Osteocyte (in vitro differentiated cells): ENCODE measurements around the gene GMPPB. TPM values are rescaled to one million over a fixed set of nuclear protein-coding genes. Genes with fewer than 3 reads are reported as not detected.

ENCODE experiments used
- DNase-seq: peaks from one replicate; pipeline ENCODE4 v3.0.0; 2021; ENCODE audit warnings: mixed read lengths; ENCODE audit not compliant: unreplicated experiment; ENCODE audit errors: extremely low spot score
- H3K27ac Mint-ChIP-seq: one replicate; pipeline ENCODE4 v1.8.0; 2021; ENCODE audit warnings: mild to moderate bottlenecking, mixed read lengths; ENCODE audit not compliant: unreplicated experiment
- H3K27me3 Mint-ChIP-seq: one replicate; pipeline ENCODE4 v1.8.0; 2021; ENCODE audit warnings: mixed read lengths; ENCODE audit not compliant: unreplicated experiment
- H3K36me3 Mint-ChIP-seq: one replicate; pipeline ENCODE4 v1.8.0; 2021; ENCODE audit warnings: mixed read lengths; ENCODE audit not compliant: unreplicated experiment
- H3K4me1 Mint-ChIP-seq: one replicate; pipeline ENCODE4 v1.8.0; 2021; ENCODE audit warnings: mixed read lengths; ENCODE audit not compliant: unreplicated experiment
- H3K4me3 Mint-ChIP-seq: one replicate; pipeline ENCODE4 v1.8.0; 2021; ENCODE audit warnings: mild to moderate bottlenecking, moderate library complexity, mixed read lengths; ENCODE audit not compliant: unreplicated experiment
- H3K9me3 Mint-ChIP-seq: one replicate; pipeline ENCODE4 v1.8.0; 2021; ENCODE audit warnings: mixed read lengths; ENCODE audit not compliant: unreplicated experiment
- CTCF ChIP-seq: fragments of 200-600 bp; sonication (generic); IDR thresholded peaks from 2 replicates; pipeline ENCODE4 v1.5.0; 2021; ENCODE audit warnings: antibody characterized with exemption, mild to moderate bottlenecking, moderate library complexity
- total RNA-seq: library from RNA; stranded (reverse); gene quantifications from 2 replicates; pipeline ENCODE4 v1.2.1, GENCODE V29; 2021

The GMPPB gene
- total RNA-seq, 1 donor from 2014 or later = 27.5 TPM

DNA sequence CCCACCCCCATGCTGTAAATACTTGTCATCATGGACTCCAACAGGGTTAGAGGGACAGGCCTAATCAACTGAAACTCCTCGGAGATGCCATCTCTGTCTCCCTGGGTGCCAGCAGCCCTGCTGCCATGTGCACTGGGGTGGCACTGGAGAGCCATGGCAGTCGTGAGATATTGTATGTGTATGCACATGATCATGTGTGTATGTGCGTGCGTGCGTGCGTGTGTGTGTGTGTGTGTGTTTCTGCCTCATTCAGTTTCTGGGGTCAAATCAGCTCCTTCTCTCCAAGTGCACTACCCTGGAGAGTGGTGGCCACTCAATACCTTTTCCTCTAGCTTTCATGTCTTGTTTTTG lies 52.8 kb downstream of the GMPPB start:
- H3K4me3 Mint-ChIP-seq = no peak overlapping the region
- no peaks in the 10 kb centered on the region for H3K36me3 Mint-ChIP-seq
- DNase-seq = no peak
- H3K9me3 Mint-ChIP-seq = no peaks in the 10 kb centered on the region
- TF ChIP-seq CTCF = no peak
- H3K4me1 Mint-ChIP-seq = peaks cover 43% of the 10 kb centered on the region
- H3K27ac Mint-ChIP-seq = no peak overlapping the region
- H3K27me3 Mint-ChIP-seq = no peaks in the 10 kb centered on the region

Other genes starting within 250 kb of the GMPPB start
- 0.64 and 0.81 TPM in 2 replicates for gene BSN, start 169.5 kb downstream of the GMPPB start, total RNA-seq
- gene APEH, start 49.6 kb downstream of the GMPPB start, total RNA-seq = 98.5 and 105 TPM in 2 replicates
- gene MST1, start 34.5 kb downstream of the GMPPB start, total RNA-seq = 35.9 and 38.3 TPM in 2 replicates
- gene RNF123, start 34.4 kb downstream of the GMPPB start, total RNA-seq = 50.9 and 61.0 TPM in 2 replicates
- not detected in 2 replicates for gene AMIGO3, start 4.3 kb downstream of the GMPPB start, total RNA-seq
- 60.1 and 66.9 TPM in 2 replicates for gene IP6K1, start 62.6 kb upstream of the GMPPB start, total RNA-seq
- not detected in 2 replicates for gene CDHR4, start 75.9 kb upstream of the GMPPB start, total RNA-seq
- 5.1 and 5.2 TPM in 2 replicates for gene INKA1, start 79.3 kb upstream of the GMPPB start, total RNA-seq
- gene UBA7, start 90.0 kb upstream of the GMPPB start, total RNA-seq = 63.2 and 63.6 TPM in 2 replicates
- 3.4 and 5.3 TPM in 2 replicates for gene TRAIP, start 132.6 kb upstream of the GMPPB start, total RNA-seq
- not detected in 2 replicates for gene CAMKV, start 146.0 kb upstream of the GMPPB start, total RNA-seq
- gene MST1R, start 179.9 kb upstream of the GMPPB start, total RNA-seq = 1.1 and 1.8 TPM in 2 replicates
- 12.8 and 13.8 TPM in 2 replicates for gene MON1A, start 205.9 kb upstream of the GMPPB start, total RNA-seq
- gene RBM6, start 216.2 kb upstream of the GMPPB start, total RNA-seq = 91.5 and 97.4 TPM in 2 replicates